PFSK-1 (cell line): Measurements from ENCODE around the gene LRIG3.

Experiments
- FOXP2 ChIP-seq: optimal IDR thresholded peaks from 2 replicates; pipeline ENCODE3; 2011; ENCODE audit warnings: borderline replicate concordance, control low read depth, inconsistent platforms; ENCODE audit not compliant: insufficient read depth; ENCODE audit errors: extremely low read length, extremely low read depth
- POLR2AphosphoS5 ChIP-seq: IDR thresholded peaks from 2 replicates; pipeline ENCODE4 v1.6.1; 2012; ENCODE audit warnings: low read depth, mild to moderate bottlenecking, control low read depth, low read length, moderate library complexity
- TF ChIP-seq, protein P1 (sequence below), 2 experiments: IDR thresholded peaks; 2 replicates each; pipeline versions ENCODE4 v1.6.1 to v1.8.0; 2011 to 2012; ENCODE audit warnings: low read depth in 2 of 2, low read length in 2 of 2, control low read depth in 1 of 2, inconsistent platforms in 1 of 2, mild to moderate bottlenecking in 1 of 2, moderate library complexity in 1 of 2; ENCODE audit not compliant: insufficient read depth in 1 of 2

- no peak for TF ChIP-seq POLR2AphosphoS5
- TF ChIP-seq, protein P1, sequence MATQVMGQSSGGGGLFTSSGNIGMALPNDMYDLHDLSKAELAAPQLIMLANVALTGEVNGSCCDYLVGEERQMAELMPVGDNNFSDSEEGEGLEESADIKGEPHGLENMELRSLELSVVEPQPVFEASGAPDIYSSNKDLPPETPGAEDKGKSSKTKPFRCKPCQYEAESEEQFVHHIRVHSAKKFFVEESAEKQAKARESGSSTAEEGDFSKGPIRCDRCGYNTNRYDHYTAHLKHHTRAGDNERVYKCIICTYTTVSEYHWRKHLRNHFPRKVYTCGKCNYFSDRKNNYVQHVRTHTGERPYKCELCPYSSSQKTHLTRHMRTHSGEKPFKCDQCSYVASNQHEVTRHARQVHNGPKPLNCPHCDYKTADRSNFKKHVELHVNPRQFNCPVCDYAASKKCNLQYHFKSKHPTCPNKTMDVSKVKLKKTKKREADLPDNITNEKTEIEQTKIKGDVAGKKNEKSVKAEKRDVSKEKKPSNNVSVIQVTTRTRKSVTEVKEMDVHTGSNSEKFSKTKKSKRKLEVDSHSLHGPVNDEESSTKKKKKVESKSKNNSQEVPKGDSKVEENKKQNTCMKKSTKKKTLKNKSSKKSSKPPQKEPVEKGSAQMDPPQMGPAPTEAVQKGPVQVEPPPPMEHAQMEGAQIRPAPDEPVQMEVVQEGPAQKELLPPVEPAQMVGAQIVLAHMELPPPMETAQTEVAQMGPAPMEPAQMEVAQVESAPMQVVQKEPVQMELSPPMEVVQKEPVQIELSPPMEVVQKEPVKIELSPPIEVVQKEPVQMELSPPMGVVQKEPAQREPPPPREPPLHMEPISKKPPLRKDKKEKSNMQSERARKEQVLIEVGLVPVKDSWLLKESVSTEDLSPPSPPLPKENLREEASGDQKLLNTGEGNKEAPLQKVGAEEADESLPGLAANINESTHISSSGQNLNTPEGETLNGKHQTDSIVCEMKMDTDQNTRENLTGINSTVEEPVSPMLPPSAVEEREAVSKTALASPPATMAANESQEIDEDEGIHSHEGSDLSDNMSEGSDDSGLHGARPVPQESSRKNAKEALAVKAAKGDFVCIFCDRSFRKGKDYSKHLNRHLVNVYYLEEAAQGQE (IDR thresholded peaks at IDR 0.05; ENCODE audit: insufficient read depth in 1 of 2, low read depth in 2 of 2, low read length in 2 of 2), result peak; percentile 75 to 91
- TF ChIP-seq FOXP2, result no peak
These were observed 25.3 kb downstream of the LRIG3 start for GRCh38 chr12:58895053-58895452.
